HEK293 (cell line): Measurements from ENCODE around the gene LGALS8.

ENCODE experiments used
- BCL11B ChIP-seq: fragments of 450-650 bp; formaldehyde crosslinking; IDR thresholded peaks from 2 replicates; pipeline ENCODE4 v1.5.1; 2016; ENCODE audit warnings: low read depth, missing biosample characterization, missing genetic modification characterization
- EGR2 ChIP-seq: fragments of 450-650 bp; formaldehyde crosslinking; IDR thresholded peaks from 2 replicates; pipeline ENCODE4 v1.5.1; 2016; ENCODE audit warnings: low read depth, missing biosample characterization, missing genetic modification characterization
- KLF1 ChIP-seq: fragments of 450-650 bp; formaldehyde crosslinking; IDR thresholded peaks from 2 replicates; pipeline ENCODE4 v1.5.1; 2016; ENCODE audit warnings: missing biosample characterization, missing genetic modification characterization
- MEIS1 ChIP-seq: sonication (generic); formaldehyde crosslinking; IDR thresholded peaks from 2 replicates; pipeline ENCODE4 v1.8.1; 2022; ENCODE audit warnings: missing genetic modification reagents, mild to moderate bottlenecking, borderline replicate concordance
- SP3 ChIP-seq: fragments of 450-650 bp; formaldehyde crosslinking; IDR thresholded peaks from 2 replicates; pipeline ENCODE4 v1.5.1; 2016; ENCODE audit warnings: missing biosample characterization, missing genetic modification characterization
- ZBTB17 ChIP-seq: fragments of 450-650 bp; formaldehyde crosslinking; IDR thresholded peaks from 2 replicates; pipeline ENCODE4 v1.5.1; 2016; ENCODE audit warnings: missing biosample characterization, missing genetic modification characterization
- ZNF138 ChIP-seq: fragments of 450-650 bp; formaldehyde crosslinking; IDR thresholded peaks from 2 replicates; pipeline ENCODE4 v1.5.1; 2016; ENCODE audit warnings: missing biosample characterization, missing genetic modification characterization, borderline replicate concordance
- ZNF335 ChIP-seq: fragments of 450-650 bp; formaldehyde crosslinking; conservative IDR thresholded peaks from 2 replicates; pipeline ENCODE4 v1.5.1; 2016; ENCODE audit warnings: missing biosample characterization, missing genetic modification characterization
- ZNF394 ChIP-seq: fragments of 450-650 bp; formaldehyde crosslinking; IDR thresholded peaks from 2 replicates; pipeline ENCODE4 v1.5.1; 2016; ENCODE audit warnings: missing biosample characterization, missing genetic modification characterization, mild to moderate bottlenecking, moderate library complexity, borderline replicate concordance
- ZNF510 ChIP-seq: fragments of 450-650 bp; formaldehyde crosslinking; IDR thresholded peaks from 2 replicates; pipeline ENCODE4 v1.5.1; 2018; ENCODE audit warnings: mild to moderate bottlenecking, missing genetic modification characterization, missing biosample characterization; ENCODE audit not compliant: insufficient replicate concordance
- ZNF530 ChIP-seq: fragments of 450-650 bp; formaldehyde crosslinking; IDR thresholded peaks from 2 replicates; pipeline ENCODE4 v1.5.1; 2016; ENCODE audit warnings: low read depth, missing biosample characterization, missing genetic modification characterization
- ZNF560 ChIP-seq: fragments of 450-650 bp; formaldehyde crosslinking; IDR thresholded peaks from 2 replicates; pipeline ENCODE4 v1.5.1; 2017; ENCODE audit warnings: missing biosample characterization, missing genetic modification characterization, borderline replicate concordance
- ZNF561 ChIP-seq: fragments of 450-650 bp; IDR thresholded peaks from 2 replicates; pipeline ENCODE4 v1.5.1; 2018; ENCODE audit warnings: missing biosample characterization, missing genetic modification characterization, borderline replicate concordance
- ZNF596 ChIP-seq: fragments of 450-650 bp; IDR thresholded peaks from 2 replicates; pipeline ENCODE4 v1.5.0; 2018; ENCODE audit warnings: missing biosample characterization, mild to moderate bottlenecking, missing genetic modification characterization, moderate library complexity
- ZNF610 ChIP-seq: fragments of 450-650 bp; formaldehyde crosslinking; IDR thresholded peaks from 2 replicates; pipeline ENCODE4 v1.5.1; 2016; ENCODE audit warnings: missing biosample characterization, missing genetic modification characterization, borderline replicate concordance
- ZNF660 ChIP-seq: fragments of 450-650 bp; IDR thresholded peaks from 2 replicates; pipeline ENCODE4 v1.5.1; 2018; ENCODE audit warnings: missing biosample characterization, mild to moderate bottlenecking, missing genetic modification characterization
- ZNF664 ChIP-seq: fragments of 450-650 bp; formaldehyde crosslinking; IDR thresholded peaks from 2 replicates; pipeline ENCODE4 v1.5.1; 2016; ENCODE audit warnings: missing biosample characterization, missing genetic modification characterization
- TF ChIP-seq, protein P1 (sequence below): fragments of 450-650 bp; formaldehyde crosslinking; IDR thresholded peaks from 2 replicates; pipeline ENCODE4 v1.5.1; 2016; ENCODE audit warnings: missing biosample characterization, missing genetic modification characterization
- TF ChIP-seq, protein P2 (sequence below): fragments of 450-650 bp; formaldehyde crosslinking; IDR thresholded peaks from 2 replicates; pipeline ENCODE4 v1.5.1; 2016; ENCODE audit warnings: missing biosample characterization, missing genetic modification characterization
- TF ChIP-seq, protein P3 (sequence below): fragments of 450-650 bp; formaldehyde crosslinking; conservative IDR thresholded peaks from 2 replicates; pipeline ENCODE4 v1.5.1; 2016; ENCODE audit warnings: low read depth, missing biosample characterization, missing genetic modification characterization
- TF ChIP-seq, protein P4 (sequence below): fragments of 450-650 bp; formaldehyde crosslinking; IDR thresholded peaks from 2 replicates; pipeline ENCODE4 v1.5.1; 2016; ENCODE audit warnings: missing biosample characterization, missing genetic modification characterization
- TF ChIP-seq, protein P5 (sequence below): fragments of 450-650 bp; formaldehyde crosslinking; IDR thresholded peaks from 2 replicates; pipeline ENCODE4 v1.5.1; 2017; ENCODE audit warnings: missing biosample characterization, missing genetic modification characterization
- TF ChIP-seq, protein P6 (sequence below): fragments of 450-650 bp; formaldehyde crosslinking; IDR thresholded peaks from 2 replicates; pipeline ENCODE4 v1.5.1; 2016; ENCODE audit warnings: missing biosample characterization, missing genetic modification characterization
- TF ChIP-seq, protein P7 (sequence below): sonication (generic); formaldehyde crosslinking; IDR thresholded peaks from 2 replicates; pipeline ENCODE4 v1.8.1; 2022; ENCODE audit warnings: mild to moderate bottlenecking, moderate library complexity, missing genetic modification reagents

Gene LGALS8

DNA sequence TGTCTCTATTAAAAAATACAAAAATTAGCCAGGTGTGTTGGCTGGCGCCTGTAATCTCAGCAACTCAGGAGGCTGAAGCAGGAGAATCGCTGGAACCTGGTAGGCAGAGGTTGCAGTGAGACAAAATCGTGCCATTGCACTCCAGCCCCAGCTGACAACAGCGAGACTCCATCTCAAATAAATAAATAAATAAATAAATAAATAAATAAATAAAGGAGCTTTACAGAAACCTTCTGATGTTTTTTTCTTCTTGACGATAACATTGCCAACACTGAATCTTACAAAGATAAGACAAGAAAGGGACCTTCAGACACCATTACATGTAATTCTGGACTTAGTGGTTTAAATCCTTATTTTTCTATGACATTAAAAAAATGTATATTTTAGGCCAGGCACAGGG lies 47.8 kb upstream of the LGALS8 start (continued):
- TF ChIP-seq EGR2 (tag by site-specific recombination) = no peak
- no peak for TF ChIP-seq ZBTB17 (tag by site-specific recombination)
- TF ChIP-seq, protein P1, sequence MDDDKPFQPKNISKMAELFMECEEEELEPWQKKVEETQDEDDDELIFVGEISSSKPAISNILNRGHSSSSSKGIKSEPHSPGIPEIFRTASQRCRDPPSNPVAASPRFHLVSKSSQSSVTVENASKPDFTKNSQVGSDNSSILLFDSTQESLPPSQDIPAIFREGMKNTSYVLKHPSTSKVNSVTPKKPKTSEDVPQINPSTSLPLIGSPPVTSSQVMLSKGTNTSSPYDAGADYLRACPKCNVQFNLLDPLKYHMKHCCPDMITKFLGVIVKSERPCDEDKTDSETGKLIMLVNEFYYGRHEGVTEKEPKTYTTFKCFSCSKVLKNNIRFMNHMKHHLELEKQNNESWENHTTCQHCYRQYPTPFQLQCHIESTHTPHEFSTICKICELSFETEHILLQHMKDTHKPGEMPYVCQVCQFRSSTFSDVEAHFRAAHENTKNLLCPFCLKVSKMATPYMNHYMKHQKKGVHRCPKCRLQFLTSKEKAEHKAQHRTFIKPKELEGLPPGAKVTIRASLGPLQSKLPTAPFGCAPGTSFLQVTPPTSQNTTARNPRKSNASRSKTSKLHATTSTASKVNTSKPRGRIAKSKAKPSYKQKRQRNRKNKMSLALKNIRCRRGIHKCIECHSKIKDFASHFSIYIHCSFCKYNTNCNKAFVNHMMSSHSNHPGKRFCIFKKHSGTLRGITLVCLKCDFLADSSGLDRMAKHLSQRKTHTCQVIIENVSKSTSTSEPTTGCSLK (tag by site-specific recombination) = no peak
- TF ChIP-seq KLF1 (tag by site-specific recombination) = no peak
- peak; percentile 95 for TF ChIP-seq ZNF560 (tag by site-specific recombination)
- TF ChIP-seq ZNF660 (tag by site-specific recombination) = no peak
- TF ChIP-seq, protein P2, sequence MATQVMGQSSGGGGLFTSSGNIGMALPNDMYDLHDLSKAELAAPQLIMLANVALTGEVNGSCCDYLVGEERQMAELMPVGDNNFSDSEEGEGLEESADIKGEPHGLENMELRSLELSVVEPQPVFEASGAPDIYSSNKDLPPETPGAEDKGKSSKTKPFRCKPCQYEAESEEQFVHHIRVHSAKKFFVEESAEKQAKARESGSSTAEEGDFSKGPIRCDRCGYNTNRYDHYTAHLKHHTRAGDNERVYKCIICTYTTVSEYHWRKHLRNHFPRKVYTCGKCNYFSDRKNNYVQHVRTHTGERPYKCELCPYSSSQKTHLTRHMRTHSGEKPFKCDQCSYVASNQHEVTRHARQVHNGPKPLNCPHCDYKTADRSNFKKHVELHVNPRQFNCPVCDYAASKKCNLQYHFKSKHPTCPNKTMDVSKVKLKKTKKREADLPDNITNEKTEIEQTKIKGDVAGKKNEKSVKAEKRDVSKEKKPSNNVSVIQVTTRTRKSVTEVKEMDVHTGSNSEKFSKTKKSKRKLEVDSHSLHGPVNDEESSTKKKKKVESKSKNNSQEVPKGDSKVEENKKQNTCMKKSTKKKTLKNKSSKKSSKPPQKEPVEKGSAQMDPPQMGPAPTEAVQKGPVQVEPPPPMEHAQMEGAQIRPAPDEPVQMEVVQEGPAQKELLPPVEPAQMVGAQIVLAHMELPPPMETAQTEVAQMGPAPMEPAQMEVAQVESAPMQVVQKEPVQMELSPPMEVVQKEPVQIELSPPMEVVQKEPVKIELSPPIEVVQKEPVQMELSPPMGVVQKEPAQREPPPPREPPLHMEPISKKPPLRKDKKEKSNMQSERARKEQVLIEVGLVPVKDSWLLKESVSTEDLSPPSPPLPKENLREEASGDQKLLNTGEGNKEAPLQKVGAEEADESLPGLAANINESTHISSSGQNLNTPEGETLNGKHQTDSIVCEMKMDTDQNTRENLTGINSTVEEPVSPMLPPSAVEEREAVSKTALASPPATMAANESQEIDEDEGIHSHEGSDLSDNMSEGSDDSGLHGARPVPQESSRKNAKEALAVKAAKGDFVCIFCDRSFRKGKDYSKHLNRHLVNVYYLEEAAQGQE (tag by site-specific recombination) = peak; percentile 83
- TF ChIP-seq SP3 (tag by site-specific recombination) = peak; percentile 31; the same call in 1 of the 2 replicates
- TF ChIP-seq ZNF530 (tag by site-specific recombination) = peak; percentile 56; the same call in 1 of the 2 replicates
- TF ChIP-seq, protein P3, sequence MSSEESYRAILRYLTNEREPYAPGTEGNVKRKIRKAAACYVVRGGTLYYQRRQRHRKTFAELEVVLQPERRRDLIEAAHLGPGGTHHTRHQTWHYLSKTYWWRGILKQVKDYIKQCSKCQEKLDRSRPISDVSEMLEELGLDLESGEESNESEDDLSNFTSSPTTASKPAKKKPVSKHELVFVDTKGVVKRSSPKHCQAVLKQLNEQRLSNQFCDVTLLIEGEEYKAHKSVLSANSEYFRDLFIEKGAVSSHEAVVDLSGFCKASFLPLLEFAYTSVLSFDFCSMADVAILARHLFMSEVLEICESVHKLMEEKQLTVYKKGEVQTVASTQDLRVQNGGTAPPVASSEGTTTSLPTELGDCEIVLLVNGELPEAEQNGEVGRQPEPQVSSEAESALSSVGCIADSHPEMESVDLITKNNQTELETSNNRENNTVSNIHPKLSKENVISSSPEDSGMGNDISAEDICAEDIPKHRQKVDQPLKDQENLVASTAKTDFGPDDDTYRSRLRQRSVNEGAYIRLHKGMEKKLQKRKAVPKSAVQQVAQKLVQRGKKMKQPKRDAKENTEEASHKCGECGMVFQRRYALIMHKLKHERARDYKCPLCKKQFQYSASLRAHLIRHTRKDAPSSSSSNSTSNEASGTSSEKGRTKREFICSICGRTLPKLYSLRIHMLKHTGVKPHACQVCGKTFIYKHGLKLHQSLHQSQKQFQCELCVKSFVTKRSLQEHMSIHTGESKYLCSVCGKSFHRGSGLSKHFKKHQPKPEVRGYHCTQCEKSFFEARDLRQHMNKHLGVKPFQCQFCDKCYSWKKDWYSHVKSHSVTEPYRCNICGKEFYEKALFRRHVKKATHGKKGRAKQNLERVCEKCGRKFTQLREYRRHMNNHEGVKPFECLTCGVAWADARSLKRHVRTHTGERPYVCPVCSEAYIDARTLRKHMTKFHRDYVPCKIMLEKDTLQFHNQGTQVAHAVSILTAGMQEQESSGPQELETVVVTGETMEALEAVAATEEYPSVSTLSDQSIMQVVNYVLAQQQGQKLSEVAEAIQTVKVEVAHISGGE (tag by site-specific recombination) = peak; percentile 86
- TF ChIP-seq, protein P4, sequence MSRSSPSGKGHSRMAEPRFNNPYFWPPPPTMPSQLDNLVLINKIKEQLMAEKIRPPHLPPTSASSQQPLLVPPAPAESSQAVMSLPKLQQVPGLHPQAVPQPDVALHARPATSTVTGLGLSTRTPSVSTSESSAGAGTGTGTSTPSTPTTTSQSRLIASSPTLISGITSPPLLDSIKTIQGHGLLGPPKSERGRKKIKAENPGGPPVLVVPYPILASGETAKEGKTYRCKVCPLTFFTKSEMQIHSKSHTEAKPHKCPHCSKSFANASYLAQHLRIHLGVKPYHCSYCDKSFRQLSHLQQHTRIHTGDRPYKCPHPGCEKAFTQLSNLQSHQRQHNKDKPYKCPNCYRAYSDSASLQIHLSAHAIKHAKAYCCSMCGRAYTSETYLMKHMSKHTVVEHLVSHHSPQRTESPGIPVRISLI (tag by site-specific recombination) = no peak
- peak; percentile 90 for TF ChIP-seq ZNF510 (tag by site-specific recombination)
- no peak for TF ChIP-seq ZNF335 (tag by site-specific recombination)
- no peak for TF ChIP-seq ZNF596 (tag by site-specific recombination)
- TF ChIP-seq ZNF664 (tag by site-specific recombination) = peak; percentile 81
- no peak for TF ChIP-seq MEIS1 (CRISPR knock-in tag)
- TF ChIP-seq BCL11B (tag by site-specific recombination) = peak; percentile 25; the same call in 1 of the 2 replicates
- TF ChIP-seq ZNF561 = no peak
- TF ChIP-seq ZNF138 (tag by site-specific recombination) = peak; percentile 83
- peak; percentile 97 for TF ChIP-seq ZNF394 (tag by site-specific recombination)
- TF ChIP-seq, protein P5, sequence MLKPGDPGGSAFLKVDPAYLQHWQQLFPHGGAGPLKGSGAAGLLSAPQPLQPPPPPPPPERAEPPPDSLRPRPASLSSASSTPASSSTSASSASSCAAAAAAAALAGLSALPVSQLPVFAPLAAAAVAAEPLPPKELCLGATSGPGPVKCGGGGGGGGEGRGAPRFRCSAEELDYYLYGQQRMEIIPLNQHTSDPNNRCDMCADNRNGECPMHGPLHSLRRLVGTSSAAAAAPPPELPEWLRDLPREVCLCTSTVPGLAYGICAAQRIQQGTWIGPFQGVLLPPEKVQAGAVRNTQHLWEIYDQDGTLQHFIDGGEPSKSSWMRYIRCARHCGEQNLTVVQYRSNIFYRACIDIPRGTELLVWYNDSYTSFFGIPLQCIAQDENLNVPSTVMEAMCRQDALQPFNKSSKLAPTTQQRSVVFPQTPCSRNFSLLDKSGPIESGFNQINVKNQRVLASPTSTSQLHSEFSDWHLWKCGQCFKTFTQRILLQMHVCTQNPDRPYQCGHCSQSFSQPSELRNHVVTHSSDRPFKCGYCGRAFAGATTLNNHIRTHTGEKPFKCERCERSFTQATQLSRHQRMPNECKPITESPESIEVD (tag by site-specific recombination) = no peak
- TF ChIP-seq, protein P6, sequence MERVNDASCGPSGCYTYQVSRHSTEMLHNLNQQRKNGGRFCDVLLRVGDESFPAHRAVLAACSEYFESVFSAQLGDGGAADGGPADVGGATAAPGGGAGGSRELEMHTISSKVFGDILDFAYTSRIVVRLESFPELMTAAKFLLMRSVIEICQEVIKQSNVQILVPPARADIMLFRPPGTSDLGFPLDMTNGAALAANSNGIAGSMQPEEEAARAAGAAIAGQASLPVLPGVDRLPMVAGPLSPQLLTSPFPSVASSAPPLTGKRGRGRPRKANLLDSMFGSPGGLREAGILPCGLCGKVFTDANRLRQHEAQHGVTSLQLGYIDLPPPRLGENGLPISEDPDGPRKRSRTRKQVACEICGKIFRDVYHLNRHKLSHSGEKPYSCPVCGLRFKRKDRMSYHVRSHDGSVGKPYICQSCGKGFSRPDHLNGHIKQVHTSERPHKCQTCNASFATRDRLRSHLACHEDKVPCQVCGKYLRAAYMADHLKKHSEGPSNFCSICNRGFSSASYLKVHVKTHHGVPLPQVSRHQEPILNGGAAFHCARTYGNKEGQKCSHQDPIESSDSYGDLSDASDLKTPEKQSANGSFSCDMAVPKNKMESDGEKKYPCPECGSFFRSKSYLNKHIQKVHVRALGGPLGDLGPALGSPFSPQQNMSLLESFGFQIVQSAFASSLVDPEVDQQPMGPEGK = no peak
- TF ChIP-seq ZNF610 (tag by site-specific recombination) = no peak
- TF ChIP-seq, protein P7, sequence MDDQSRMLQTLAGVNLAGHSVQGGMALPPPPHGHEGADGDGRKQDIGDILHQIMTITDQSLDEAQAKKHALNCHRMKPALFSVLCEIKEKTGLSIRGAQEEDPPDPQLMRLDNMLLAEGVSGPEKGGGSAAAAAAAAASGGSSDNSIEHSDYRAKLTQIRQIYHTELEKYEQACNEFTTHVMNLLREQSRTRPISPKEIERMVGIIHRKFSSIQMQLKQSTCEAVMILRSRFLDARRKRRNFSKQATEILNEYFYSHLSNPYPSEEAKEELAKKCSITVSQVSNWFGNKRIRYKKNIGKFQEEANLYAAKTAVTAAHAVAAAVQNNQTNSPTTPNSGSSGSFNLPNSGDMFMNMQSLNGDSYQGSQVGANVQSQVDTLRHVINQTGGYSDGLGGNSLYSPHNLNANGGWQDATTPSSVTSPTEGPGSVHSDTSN (CRISPR knock-in tag) = no peak
